A549 (cell line): ENCODE measurements around the gene PAPPA2.

Source experiments
- POLR2A ChIP-seq: IDR thresholded peaks from 2 replicates; pipeline ENCODE4 v1.6.1; 2012; ENCODE audit warnings: mild to moderate bottlenecking, low read length
- TF ChIP-seq, protein P1 (sequence below): IDR thresholded peaks from 2 replicates; pipeline ENCODE4 v1.6.1; 2012; ENCODE audit warnings: low read depth, borderline replicate concordance

DNA sequence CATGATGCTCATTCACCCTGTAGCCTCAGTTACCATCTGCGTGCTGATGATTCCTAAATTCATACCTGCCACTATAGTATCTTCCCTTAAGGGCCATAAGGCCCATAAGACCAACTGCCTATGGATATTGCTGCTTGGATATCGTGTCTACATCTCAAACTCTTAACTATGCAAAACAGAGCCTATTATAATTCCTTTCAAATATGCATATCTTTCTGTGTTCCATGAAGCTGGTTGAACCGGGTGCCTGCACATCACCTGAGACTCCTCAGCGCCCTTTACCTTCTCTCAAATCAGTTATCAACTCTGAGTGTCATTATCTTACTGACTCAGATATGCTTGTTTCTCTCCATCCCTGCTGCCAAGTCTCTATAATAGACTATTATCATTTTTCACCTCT, 311.2 kb downstream of the PAPPA2 start:
- TF ChIP-seq, protein P1, sequence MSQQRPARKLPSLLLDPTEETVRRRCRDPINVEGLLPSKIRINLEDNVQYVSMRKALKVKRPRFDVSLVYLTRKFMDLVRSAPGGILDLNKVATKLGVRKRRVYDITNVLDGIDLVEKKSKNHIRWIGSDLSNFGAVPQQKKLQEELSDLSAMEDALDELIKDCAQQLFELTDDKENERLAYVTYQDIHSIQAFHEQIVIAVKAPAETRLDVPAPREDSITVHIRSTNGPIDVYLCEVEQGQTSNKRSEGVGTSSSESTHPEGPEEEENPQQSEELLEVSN: no peak
- no peak for TF ChIP-seq POLR2A
